GM19025 (cell line): ENCODE measurements around the gene CSF2.

Experiments
- ATAC-seq: cut with Tn5 transposase; IDR thresholded peaks from one replicate; pipeline ENCODE4 v1.9.1; 2021; ENCODE audit warnings: mild to moderate bottlenecking, low read depth, moderate library complexity; ENCODE audit not compliant: unreplicated experiment

Gene CSF2

DNA sequence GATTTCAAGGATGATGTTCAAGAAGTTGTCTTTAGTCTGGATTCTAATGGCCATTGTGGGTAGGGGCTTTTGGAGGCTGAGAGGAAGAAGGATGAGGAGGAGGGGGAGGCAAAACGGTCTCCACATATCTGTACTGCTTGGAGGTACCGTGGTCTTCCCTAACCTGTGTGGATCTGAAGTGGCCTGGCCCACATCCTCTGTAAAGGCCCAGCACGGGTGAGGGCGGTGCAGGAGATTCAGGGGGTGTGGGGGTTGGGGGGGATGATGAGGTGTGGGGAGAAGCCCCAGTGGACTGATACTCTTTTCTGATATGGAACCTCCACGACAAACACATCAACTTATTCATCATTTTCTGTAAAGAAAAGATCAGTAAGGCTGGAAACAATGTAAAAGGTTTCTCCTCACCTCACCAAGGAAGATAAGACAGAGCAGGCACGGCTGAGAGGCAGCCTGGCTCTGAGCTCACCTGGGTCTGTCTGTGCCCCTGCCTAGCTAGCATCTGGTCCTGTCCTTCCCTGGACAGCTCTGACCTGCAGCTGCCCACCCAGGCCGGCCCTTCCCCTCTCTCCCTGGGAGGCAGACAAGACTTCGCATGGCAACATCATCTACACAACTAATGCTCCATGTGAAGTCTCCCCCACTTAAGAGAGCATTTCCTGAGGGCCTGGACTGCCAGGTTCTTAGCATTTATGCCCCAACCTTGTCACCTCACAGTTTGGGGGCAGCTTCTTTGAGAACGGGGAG is 18.7 kb upstream of the CSF2 start:
- ATAC-seq: no peak

DNA sequence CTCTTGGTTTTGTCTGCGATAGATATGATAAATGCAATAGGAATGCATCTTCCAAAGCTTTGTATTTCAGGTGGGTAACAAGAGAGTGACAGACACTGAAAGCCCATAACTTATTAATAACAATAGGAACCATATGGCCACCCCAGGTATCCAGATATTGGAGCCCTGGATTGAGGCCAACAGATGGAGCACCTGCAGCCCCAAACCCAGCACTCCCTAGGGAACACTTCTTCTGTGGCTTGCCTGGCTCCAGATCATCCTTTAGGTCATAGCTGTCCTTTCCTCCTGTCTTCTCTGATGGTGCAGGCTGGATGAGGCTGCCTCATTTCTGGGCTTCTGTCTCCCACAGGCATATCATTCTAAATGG is 18.2 kb upstream of the CSF2 start:
- ATAC-seq: no peak

DNA sequence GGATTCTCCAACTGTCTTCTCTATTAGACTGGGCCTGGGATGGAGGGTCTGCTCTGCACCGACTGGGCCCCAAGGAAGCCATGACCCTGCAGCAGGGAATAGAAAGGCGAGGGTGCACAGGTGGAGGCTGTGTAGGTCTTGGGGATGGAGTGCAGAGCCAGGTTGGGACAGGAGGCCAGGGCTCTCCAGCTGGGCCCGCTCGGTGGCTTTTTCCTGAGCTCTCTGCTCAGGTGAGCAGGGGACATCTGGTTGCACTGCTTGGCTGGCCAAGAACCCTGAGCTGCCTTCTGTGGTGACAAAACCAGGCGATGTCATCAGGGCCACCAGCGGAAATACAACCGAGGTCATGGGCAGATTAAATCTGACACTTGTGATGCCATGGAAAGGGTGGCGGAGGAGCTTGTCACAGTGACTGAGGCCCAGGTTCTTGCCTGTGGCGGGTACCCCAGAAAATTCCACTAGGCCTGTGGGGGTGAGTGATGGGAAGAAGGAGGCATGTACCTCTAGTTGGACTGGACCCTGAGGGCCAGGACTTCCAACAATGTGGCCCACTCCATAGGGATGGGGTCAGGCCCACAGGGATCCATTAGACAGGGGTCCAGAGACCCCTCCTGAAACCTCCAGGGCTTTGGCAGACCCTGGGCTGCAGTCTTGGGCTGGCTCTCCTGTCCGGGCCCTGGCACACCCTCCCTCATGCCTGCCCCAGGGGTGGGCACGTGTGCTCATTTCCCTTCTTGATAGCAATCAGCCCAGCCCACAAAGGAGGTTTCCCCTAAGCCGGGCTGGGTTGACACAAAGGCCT is 17.6 kb upstream of the CSF2 start:
- no peak for ATAC-seq

DNA sequence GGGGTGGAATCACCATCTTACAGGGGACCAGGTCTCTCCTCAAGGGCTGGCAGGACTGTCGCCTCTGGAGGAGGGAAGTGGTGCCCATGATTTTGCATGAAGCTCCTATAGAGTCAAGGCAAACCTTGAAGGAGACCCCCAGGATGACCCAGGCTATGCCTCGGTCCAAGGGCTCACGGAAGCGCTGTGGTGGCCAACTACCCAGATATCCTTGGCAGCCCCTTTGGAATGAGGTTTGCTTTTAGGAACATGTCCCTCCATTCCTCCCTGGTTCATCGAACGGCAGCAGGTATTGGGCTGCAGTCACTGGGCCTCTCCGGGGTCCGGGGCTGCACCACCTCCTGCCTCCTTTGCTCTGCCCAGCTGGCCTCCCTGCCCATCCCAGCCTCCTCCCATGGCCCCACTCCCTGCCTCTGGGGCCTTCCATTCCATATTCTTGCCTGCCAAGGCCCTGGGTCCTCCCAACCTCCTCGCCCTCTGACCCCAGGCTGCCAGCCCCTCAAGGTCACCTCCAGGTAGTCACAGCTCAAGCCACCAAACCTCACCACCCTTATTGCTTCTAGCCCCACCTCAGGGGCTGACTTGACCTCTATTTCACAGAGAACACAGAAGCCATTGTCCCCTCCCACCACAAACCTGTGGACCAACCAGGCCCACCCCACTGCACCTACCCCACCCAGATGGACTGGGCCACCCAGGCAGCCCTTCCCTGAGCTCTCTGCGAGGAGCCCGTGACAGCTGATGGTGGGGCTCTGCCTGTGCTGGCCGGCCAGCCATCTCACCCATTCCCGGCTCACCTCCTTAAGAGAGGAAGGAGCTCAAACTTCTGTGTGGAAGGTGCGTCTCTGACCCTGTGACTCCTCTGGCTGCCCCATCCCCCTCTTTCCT is 16.7 kb upstream of the CSF2 start:
- ATAC-seq: no peak

DNA sequence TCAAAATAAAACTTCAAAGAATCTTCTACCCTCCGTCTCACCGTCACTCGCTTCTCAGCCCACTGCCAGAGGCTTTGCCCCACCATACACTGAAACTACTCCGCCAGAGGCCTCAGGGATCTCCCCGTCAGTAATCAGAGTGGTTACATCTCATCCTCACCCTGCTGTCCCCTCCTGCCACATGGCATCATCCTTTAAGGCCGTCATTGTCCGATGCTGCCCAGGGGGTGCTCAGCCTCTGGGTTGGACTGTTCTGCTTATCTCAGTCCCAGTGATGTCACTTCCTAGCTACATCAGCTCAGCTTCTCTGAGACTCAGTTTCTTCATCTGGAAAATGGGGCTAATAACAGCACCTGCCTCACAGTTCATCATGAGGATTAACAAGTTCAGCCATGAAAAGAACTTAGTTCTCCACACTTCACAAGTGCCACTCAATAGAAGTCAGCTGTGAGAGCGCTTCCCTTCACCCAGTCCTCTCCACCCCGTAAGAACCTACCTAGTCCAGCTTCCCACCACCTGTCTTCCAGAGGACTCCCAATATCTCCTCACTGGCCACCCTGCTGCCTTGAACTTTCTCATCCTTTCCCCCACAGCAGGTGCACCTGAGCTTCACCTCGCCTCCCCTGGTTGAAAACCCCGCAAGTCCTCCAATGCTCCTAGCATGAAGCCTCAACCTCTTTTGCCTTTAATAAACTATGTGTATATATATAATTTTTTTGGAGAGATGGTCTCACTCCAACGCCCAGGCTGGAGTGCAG is 15.9 kb upstream of the CSF2 start:
- ATAC-seq: no peak

DNA sequence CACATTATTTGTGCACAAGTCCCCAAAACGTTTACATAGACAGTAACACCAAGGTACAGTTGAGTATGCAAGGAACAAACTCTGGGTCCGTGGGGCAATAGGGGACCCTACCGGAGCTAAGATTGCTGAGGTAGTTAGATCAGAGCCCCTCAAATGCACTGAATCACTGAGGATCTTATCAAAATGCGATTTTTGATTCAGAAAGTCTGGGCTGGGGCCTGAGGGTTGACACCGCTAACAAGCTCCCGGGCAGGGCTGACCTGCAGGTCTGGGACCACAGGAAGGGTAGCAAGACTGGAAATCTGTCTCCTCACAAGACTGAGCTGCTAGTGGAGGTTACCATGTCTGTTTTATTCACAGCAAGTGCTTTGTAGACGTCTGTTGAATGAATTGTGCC is 14.9 kb upstream of the CSF2 start:
- ATAC-seq: no peak

DNA sequence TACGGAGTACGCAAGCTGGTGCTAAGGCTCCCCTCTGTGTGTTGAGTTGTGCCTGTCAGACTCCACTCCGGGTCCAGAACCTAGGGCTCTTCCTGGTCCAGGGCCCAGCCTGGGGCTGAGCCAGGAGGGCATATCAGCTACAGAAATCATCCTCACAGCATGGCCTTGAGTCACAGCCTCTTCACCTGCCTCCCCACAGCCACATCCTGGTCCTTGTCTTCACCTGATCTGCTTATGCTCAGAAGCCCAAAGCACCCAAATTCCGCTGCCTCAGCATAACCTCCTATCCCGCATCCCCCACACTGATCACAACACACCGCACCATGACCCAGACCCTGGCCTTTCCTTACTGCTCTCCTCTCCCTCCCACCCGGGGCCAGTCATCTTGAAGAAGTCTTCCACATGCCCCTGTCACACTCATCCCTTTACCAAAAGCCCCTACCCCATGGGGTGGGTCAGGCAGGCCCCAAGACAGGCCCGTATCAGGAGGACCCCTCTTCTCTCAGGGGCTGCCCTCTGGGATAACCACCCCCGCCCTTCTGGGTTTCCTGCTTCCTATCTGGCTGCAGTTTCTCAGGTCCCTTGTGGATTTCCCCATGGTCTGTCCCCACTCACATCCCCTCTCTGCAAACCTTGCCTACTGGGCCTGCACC is 14.4 kb upstream of the CSF2 start:
- ATAC-seq: no peak

DNA sequence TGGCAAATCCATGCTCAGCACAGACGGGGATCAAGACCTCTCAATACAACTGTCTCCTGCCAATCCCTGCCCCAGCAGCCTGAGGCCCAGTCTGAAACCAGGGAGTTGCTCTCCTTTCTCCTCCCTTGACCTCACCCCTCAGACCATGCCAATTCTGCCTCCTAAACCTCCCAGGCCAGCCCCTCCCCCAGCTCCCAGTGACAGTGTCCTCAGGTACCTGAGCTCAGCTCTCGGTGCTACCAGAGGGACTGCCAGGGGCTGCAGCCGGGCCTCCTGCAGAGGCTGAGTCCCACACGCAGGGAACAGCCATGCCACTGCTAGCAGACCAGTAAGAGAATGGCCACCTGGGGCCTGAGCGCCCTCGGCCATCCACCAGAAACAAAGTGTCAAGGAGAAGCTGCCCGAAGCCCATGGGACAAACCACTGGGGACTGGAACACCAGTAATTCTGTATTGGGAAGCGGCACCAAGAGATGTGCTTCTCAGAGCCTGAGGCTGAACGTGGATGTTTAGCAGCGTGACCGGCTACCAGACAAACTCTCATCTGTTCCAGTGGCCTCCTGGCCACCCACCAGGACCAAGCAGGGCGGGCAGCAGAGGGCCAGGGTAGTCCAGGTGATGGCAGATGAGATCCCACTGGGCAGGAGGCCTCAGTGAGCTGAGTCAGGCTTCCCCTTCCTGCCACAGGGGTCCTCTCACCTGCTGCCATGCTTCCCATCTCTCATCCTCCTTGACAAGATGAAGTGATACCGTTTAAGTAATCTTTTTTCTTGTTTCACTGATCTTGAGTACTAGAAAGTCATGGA is 13.7 kb upstream of the CSF2 start:
- no peak for ATAC-seq

DNA sequence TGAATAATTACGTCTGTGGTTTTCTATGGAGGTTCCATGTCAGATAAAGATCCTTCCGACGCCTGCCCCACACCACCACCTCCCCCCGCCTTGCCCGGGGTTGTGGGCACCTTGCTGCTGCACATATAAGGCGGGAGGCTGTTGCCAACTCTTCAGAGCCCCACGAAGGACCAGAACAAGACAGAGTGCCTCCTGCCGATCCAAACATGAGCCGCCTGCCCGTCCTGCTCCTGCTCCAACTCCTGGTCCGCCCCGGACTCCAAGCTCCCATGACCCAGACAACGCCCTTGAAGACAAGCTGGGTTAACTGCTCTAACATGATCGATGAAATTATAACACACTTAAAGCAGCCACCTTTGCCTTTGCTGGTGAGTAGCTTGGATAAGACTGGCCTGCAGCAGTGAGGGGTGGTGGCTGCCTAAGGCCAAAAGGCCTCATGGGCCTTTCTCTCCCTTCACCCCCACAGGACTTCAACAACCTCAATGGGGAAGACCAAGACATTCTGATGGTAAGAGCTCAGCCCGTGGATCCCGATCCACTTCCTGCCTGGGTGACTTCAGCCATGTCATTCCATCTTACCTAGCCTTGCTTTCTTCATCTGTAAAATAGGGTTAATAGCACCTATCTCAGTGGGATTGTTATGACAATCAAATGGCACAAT is 13.0 kb upstream of the CSF2 start, which contains the start of gene IL3:
IL3 (plus strand) TSS at position 155 of the 661 bp plus-strand sequence; CDS start at position 207, 52 bp downstream.
- no peak for ATAC-seq

DNA sequence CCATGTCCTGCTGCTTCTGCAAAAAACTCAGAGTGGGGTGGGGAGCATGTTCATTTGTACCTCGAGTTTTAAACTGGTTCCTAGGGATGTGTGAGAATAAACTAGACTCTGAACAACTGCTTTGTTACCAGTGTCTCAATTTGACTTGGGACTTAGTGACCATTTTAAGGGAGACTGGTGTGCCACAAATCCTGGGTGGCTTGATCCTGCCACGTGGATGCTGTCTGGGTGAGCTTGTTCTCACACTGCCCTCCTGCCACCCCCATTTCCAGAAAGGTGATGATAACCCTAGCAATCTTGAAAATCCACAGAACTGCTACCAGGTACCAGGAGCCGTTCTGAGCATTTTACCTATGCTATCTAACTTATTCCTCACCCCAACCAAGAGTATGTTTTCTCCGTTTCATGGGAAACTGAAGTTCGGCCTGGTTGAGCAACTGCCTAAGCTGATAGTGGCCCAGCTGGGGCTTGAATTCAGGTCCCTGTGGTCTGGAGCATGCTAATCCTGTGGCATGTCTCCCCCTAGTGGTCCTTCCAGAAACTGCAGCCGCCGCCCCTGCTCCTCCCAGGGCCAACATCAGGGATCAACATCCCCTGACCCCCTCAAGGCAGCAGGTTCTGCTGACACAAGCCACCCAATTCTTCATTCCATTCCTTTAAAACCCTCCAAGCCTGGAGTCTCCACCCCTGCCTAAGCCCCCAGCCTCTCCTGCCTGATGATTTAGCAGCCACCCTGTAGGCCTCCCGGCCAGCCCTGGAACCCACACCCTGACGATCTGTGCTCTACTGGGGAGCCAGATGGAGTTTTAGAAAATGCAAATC is 10.3 kb upstream of the CSF2 start:
- peak; percentile 45 for ATAC-seq

DNA sequence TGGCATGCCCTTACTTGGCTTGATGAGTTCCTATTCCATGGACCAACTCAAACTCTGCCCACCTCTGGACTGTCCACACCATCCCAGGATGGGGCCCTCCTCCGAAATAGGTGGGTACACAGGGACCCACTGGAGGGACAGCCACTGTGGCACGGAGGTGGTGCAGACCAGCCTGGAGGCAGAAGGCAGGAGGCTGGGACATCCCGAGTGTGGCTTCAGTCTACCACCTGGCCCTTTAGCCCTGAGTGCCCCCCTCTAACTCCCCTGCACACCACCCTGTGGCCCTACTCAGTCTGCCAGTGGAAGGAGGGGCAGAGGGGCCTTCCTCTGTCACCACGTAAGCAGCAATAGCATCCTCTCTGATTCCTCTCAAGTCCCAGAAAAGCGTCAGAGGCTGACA is 9.4 kb upstream of the CSF2 start:
- no peak for ATAC-seq

DNA sequence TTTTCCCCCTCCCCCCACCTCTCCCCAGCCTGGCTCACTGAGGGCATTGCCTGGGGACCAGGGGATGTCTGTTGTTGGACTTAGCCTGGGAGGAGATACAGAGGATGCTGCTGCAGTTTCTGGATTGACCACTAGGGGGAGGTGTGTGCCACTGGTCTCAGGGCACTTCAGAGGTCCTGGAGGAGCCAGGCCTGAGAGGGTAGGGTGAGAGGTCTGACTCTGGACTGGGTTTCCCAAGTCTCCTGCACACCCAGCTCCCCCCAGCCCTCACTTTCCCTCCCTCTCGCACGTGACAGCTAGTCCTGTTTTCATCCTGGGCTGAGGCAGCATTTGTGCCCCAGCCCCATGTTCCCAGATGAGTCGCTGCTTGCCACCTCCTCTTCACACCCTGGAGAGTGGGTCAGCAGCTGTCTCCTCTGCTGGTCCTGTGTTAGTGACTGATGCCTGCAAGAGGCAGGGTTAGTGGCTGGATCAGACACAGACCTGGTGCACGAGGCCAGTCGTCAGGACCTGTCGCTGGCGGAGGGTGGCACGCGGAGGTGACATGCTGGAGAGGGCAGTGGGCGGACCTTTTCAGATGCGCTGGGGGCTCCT is 8.8 kb upstream of the CSF2 start:
- ATAC-seq: no peak

DNA sequence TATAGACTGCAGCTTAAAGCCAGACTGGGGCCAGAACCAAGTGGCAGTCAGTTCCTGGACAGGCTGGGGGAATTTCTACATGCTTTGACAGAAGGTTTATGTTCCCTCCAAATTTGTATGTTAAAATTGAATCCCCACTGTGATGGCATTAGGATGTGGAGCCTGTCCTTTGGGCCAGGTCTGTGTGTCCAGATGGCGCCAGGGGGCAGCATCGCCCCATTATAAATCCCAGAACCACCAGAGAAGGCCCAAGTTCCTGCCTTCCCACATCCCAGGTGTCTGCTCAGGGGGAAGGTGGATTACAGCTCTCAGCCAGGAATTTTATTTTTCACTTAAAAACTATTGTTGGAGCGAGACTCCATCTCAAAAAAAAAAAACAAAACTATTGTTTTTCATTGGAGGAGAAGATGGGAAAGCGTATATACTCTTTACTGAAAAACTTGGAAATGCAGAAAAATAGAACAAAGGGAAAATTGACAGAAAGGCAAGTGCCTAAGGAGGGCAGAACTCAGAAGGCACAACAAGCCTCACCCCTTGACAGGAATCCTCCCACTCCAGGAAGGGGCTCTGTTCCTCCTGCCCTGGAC is 8.1 kb upstream of the CSF2 start:
- ATAC-seq: no peak

DNA sequence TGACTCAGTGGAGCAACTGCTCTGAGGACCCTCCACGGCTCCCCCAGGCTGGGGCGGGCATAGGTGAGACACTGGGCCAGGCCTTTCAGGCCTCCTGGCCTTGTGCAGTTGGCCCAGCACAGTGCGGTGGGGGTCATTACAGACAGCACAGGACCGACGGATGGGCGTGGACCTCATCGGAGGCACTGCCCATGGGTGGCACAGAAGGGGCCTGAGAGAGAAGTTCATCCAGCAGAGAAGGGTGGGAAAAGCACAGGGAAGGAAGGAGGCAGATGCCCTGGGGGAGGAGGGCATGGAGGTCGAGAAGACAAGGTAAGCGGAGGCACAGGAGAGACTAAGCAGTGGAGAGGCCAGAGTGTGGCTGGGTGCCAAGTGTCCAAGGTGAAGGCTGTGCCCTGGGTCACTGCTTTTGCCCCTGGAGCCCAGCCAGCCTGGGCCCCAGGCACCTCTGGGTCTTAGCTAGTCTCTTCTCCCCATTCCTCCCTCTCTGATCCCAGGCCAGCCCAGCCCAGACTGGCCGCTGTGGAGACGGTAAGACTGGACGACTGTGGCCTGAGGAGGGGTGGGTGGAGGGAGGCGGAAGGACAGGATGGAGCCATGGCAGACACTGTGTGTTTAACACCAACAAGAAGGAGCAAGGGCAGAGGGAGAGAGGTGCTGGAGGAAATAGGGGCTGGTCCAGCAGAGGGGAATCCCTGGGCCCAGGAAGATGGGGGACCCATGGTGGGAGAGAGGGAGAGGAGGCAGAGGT is 7.5 kb upstream of the CSF2 start:
- ATAC-seq: no peak

DNA sequence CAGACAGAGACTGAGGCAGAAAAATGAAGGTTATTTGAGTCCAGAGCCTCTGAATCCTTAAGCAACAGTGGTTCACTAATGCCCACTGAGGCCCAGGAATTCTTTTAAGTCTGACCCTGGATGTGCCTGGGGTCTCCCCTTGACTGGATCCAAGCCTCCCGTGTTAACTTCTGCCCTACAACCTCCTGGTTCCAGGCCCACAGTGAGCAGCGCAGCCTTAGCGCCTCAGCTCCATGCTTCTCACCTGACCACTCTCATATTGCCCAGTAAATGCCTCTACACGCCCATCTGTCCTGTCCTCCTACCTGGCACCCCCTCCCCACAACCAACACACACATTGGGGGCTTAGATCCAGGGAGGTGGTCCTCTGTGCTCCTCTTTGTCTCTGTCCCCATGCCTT is 6.7 kb upstream of the CSF2 start:
- ATAC-seq: no peak

DNA sequence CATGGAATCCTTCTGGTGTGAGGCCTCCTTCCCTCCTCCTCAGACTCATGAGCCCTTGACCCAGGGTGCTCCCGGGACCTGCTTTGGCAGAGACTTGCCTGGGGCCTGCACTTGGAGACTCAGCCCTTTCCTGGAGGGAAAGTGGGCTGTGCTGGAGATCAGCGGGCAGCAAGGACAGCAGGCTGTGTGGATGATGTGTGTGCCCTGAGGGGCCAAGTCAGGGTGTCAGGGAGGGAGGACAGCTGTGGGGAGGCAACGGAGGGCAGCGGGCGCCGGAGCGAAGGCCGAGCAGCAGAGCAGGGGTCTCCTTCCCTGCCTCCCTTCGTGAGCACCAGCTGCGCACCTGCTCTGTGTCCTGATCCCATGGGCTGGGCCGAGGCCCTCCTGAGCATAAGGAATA is 6.1 kb upstream of the CSF2 start:
- ATAC-seq: no peak
